Measurements from ENCODE around the gene SH3RF2. TPM values are rescaled to one million over a fixed set of nuclear protein-coding genes. Genes with fewer than 3 reads are reported as not detected.
A peak's percentile ranks its signal among the peaks of the same experiment; 100 is the strongest.

The SH3RF2 gene
- total RNA-seq, 2 experiments from 2014 or later, result not detected

GRCh38 chr5:145937432-145938250, 1.3 kb downstream of the SH3RF2 start:
- Mint-ChIP-seq H3K36me3 (no peaks in the 10 kb centered on the region), H3K9me3 (no peaks in the 10 kb centered on the region), H3K4me1 (peaks cover 14% of the 10 kb centered on the region), H3K4me3 (no peak overlapping the region), H3K27ac (no peak overlapping the region), H3K27me3 (peaks cover 72% of the 10 kb centered on the region)
- no peak for DNase-seq

DNA sequence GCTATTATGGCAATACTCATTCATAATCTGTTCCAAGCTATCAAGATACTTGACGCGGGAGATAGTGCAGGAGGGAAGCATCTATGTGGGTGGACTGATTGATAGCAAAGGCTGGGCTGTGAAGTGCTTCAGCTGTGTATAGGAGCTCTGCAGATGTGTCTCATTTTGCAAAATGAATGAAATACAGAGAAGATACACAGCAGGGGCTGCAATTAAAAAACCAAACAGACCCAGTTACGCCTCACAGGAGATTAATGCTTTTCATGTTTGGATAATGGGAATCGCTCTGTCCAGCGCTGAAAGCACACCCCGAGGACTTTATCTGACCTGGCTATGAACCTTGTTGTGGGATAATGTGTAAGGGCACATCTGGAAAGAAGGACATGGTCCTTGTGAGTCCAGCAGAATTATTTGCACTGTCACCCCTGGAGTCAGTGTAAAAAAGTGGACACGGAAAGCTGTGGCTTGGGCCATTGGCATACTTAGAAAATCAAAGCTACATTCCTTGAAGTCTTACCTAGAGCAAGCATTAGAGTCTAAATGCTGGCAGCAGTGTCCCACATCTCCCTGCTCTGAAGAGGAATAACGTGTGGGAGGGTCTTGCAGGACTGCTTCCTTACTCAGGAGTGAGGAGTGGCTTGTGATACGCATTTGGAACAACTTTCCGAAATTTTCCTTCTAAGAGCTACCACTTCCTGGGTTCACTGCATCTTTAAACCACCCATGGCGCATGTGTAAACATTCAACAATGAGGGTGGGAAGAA, 2.6 kb downstream of the SH3RF2 start:
- H3K9me3 Mint-ChIP-seq, result no peaks in the 10 kb centered on the region
- no peak overlapping the region for H3K4me3 Mint-ChIP-seq
- H3K36me3 Mint-ChIP-seq, result no peaks in the 10 kb centered on the region
- peaks cover 69% of the 10 kb centered on the region for H3K27me3 Mint-ChIP-seq
- H3K27ac Mint-ChIP-seq, result no peak overlapping the region
- no peak for DNase-seq
- H3K4me1 Mint-ChIP-seq, result peaks cover 14% of the 10 kb centered on the region

- Mint-ChIP-seq H3K36me3 (no peaks in the 10 kb centered on the region), H3K27me3 (peaks cover 67% of the 10 kb centered on the region), H3K4me3 (no peak overlapping the region), H3K9me3 (no peaks in the 10 kb centered on the region), H3K27ac (no peak overlapping the region), H3K4me1 (peaks cover 14% of the 10 kb centered on the region)
- no peak for DNase-seq
Observed at GRCh38 chr5:145939540-145940065, 3.2 kb downstream of the SH3RF2 start.

- Mint-ChIP-seq H3K9me3 (peaks cover under 1% of the 10 kb centered on the region), H3K4me1 (peaks cover 21% of the 10 kb centered on the region), H3K27me3 (peaks cover 63% of the 10 kb centered on the region), H3K4me3 (no peak overlapping the region), H3K27ac (no peak overlapping the region), H3K36me3 (no peaks in the 10 kb centered on the region)
- DNase-seq, result no peak
Observed at GRCh38 chr5:145941096-145941447, 4.7 kb downstream of the SH3RF2 start.

- Mint-ChIP-seq H3K9me3 (peaks cover 1% of the 10 kb centered on the region), H3K27ac (no peak overlapping the region), H3K36me3 (no peaks in the 10 kb centered on the region), H3K4me1 (peaks cover 21% of the 10 kb centered on the region), H3K27me3 (peaks cover 58% of the 10 kb centered on the region), H3K4me3 (no peak overlapping the region)
- DNase-seq, result no peak
Observed at GRCh38 chr5:145941448-145942130, 5.2 kb downstream of the SH3RF2 start.

DNA sequence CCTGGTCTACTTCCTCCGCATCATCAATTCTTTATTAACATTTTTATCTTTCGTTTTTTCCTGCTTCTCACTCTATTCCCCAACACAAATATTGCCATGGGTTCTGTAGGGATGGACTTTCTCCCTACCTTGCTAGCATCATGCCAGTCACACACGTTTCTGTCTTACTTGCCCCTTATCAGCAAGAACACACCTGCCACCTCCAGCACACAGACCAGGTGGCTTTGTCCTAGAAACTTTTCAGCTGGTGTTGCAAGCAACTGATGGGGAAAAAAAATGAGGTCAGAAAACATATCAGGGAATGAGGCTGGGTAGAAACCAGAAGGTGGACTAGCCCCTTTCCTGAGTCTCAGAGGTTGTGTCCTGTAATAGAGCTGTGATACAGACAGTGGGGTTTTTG, 5.8 kb downstream of the SH3RF2 start:
- Mint-ChIP-seq H3K36me3 (no peaks in the 10 kb centered on the region), H3K27me3 (peaks cover 52% of the 10 kb centered on the region), H3K4me3 (no peak overlapping the region), H3K27ac (no peak overlapping the region), H3K4me1 (peaks cover 19% of the 10 kb centered on the region), H3K9me3 (peaks cover 1% of the 10 kb centered on the region)
- DNase-seq, result no peak

DNA sequence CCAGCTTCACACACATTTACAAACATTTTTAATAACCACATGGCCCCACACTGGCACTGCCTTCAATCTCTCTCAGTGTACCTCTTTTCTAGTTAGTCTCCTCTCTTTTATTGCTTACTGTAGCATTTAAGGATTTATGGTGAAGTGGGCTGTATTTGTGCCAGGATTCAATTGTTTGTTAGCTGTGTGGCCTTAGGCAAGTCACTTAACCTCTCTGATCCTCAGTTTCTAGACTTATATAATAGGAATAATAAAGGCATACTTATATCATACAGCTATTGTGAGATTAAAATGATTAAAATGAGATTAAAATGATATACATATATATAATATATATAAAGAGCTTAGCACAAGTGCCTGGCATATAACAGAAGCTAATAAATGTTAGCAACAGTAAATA, 6.4 kb downstream of the SH3RF2 start:
- no peak for DNase-seq
- Mint-ChIP-seq H3K36me3 (no peaks in the 10 kb centered on the region), H3K27me3 (peaks cover 47% of the 10 kb centered on the region), H3K4me1 (peaks cover 20% of the 10 kb centered on the region), H3K27ac (no peak overlapping the region), H3K9me3 (peaks cover 1% of the 10 kb centered on the region), H3K4me3 (no peak overlapping the region)

DNA sequence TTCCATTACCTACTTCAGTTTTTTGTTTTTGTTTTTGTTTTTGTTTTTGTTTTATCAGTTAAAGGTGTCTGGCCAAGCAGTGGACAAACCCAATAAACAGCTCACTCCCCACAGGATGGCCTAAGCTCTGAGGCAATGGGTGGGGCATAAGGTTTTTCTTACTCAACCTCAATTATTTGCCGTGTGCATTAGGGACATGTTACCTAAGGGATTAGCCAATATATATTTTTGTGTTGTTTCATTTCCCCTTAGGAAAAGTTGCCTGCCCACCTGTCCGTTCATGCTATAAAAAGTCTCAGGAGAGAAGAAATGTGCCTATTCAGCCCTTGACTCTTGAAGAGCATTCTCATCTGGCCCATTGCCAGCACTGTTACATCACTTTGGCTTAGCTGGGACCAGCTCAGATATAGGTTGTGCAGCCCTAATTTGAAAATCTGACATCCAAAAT, 7.3 kb downstream of the SH3RF2 start:
- no peak for DNase-seq
- no peak overlapping the region for H3K4me3 Mint-ChIP-seq
- peaks cover 20% of the 10 kb centered on the region for H3K4me1 Mint-ChIP-seq
- H3K36me3 Mint-ChIP-seq, result no peaks in the 10 kb centered on the region
- no peak overlapping the region for H3K27ac Mint-ChIP-seq
- peaks cover 44% of the 10 kb centered on the region for H3K27me3 Mint-ChIP-seq
- peaks cover 1% of the 10 kb centered on the region for H3K9me3 Mint-ChIP-seq

- no peaks in the 10 kb centered on the region for H3K36me3 Mint-ChIP-seq
- peaks cover 1% of the 10 kb centered on the region for H3K9me3 Mint-ChIP-seq
- peaks cover 20% of the 10 kb centered on the region for H3K4me1 Mint-ChIP-seq
- H3K27ac Mint-ChIP-seq, result no peak overlapping the region
- peaks cover 46% of the 10 kb centered on the region for H3K27me3 Mint-ChIP-seq
- H3K4me3 Mint-ChIP-seq, result no peak overlapping the region
- DNase-seq, result no peak
Observed at GRCh38 chr5:145944328-145944727, 8.0 kb downstream of the SH3RF2 start.

- H3K36me3 Mint-ChIP-seq, result no peaks in the 10 kb centered on the region
- peaks cover 48% of the 10 kb centered on the region for H3K27me3 Mint-ChIP-seq
- DNase-seq, result no peak
- peak overlapping the region; percentile 47 for H3K27ac Mint-ChIP-seq
- H3K4me3 Mint-ChIP-seq, result no peak overlapping the region
- H3K4me1 Mint-ChIP-seq, result peaks cover 20% of the 10 kb centered on the region
- peaks cover 1% of the 10 kb centered on the region for H3K9me3 Mint-ChIP-seq
Observed at GRCh38 chr5:145945620-145946111, 9.3 kb downstream of the SH3RF2 start.

GRCh38 chr5:145946112-145946861, 9.9 kb downstream of the SH3RF2 start:
- Mint-ChIP-seq H3K9me3 (peaks cover 1% of the 10 kb centered on the region), H3K27ac (peak overlapping the region; percentile 47), H3K36me3 (no peaks in the 10 kb centered on the region), H3K27me3 (peaks cover 45% of the 10 kb centered on the region), H3K4me1 (peaks cover 20% of the 10 kb centered on the region), H3K4me3 (no peak overlapping the region)
- DNase-seq, result peak; percentile 9

GRCh38 chr5:145947581-145947980, 11.2 kb downstream of the SH3RF2 start:
- no peak for DNase-seq
- Mint-ChIP-seq H3K27me3 (peaks cover 44% of the 10 kb centered on the region), H3K36me3 (no peaks in the 10 kb centered on the region), H3K27ac (no peak overlapping the region), H3K4me3 (no peak overlapping the region), H3K4me1 (peaks cover 18% of the 10 kb centered on the region), H3K9me3 (peaks cover 1% of the 10 kb centered on the region)

GRCh38 chr5:145948047-145948446, 11.7 kb downstream of the SH3RF2 start:
- no peak overlapping the region for H3K4me3 Mint-ChIP-seq
- H3K27me3 Mint-ChIP-seq, result peaks cover 46% of the 10 kb centered on the region
- H3K4me1 Mint-ChIP-seq, result peaks cover 18% of the 10 kb centered on the region

DNA sequence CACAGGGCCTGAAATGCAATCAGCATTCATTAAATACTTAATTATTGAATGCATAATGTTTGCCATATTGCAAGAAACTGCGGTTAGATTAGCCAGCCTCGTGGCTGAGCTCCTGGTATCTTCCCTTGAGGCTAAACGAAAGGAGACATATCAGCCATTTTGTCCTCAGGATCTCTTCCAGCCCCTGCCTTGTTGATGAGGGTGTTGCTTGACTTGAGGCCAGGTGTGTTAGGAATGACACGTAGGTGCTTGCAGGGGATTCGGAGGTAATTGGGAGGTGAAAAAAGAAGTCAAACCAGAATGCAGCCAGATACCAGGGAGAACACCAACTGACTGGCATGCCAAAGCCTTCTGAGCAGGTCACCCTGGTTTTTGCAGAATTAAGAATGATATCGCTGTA, 12.5 kb downstream of the SH3RF2 start:
- no peaks in the 10 kb centered on the region for H3K36me3 Mint-ChIP-seq
- peaks cover 18% of the 10 kb centered on the region for H3K4me1 Mint-ChIP-seq
- no peak overlapping the region for H3K4me3 Mint-ChIP-seq
- H3K27ac Mint-ChIP-seq, result no peak overlapping the region
- peaks cover 46% of the 10 kb centered on the region for H3K27me3 Mint-ChIP-seq
- H3K9me3 Mint-ChIP-seq, result peaks cover 1% of the 10 kb centered on the region
- DNase-seq, result no peak

More at GRCh38 chr5:145948047-145948446, 11.7 kb downstream of the SH3RF2 start:
- no peak overlapping the region for H3K27ac Mint-ChIP-seq
- DNase-seq, result no peak
- H3K36me3 Mint-ChIP-seq, result no peaks in the 10 kb centered on the region
- peaks cover 1% of the 10 kb centered on the region for H3K9me3 Mint-ChIP-seq

Measured in activated naive CD8-positive, alpha-beta T cell treated with anti-CD3 and anti-CD28 coated beads for 36 hours (primary cell).